Brain microvascular endothelial cell (primary cell): ENCODE results near the gene ZBTB22.

Source experiments
- DNase-seq: peaks from one replicate; pipeline ENCODE4 v3.0.0-alpha.2; 2020
- H3K27ac ChIP-seq: fragments of 250-450 bp; sonication (Bioruptor Pico); 2 replicates; pipeline ENCODE4 v1.5.1; 2020; ENCODE audit warnings: mild to moderate bottlenecking, moderate library complexity
- H3K27me3 ChIP-seq: fragments of 250-450 bp; sonication (Bioruptor Pico); replicated peaks from 2 replicates; pipeline ENCODE4 v1.5.1; 2020; ENCODE audit warnings: mild to moderate bottlenecking
- H3K36me3 ChIP-seq: fragments of 250-450 bp; sonication (Bioruptor Pico); replicated peaks from 2 replicates; pipeline ENCODE4 v1.5.1; 2020; ENCODE audit warnings: mild to moderate bottlenecking
- H3K4me3 ChIP-seq: 2 replicates; pipeline ENCODE4 v1.5.1; 2011; ENCODE audit warnings: low read depth, mild to moderate bottlenecking, control low read depth, low read length, moderate library complexity
- CTCF ChIP-seq: IDR thresholded peaks from 2 replicates; pipeline ENCODE4 v1.5.1; 2011; ENCODE audit warnings: low read depth, mild to moderate bottlenecking, moderate library complexity, low read length, control low read depth, inconsistent platforms; ENCODE audit errors: missing control alignments
- in situ Hi-C: cut with HindIII; loops from 2 replicates; pipeline ENCODE4 v1.10.0; 2017; ENCODE audit warnings: low sequenced_read_pairs, low pct_ligation_motif_present

The ZBTB22 gene

GRCh38 chr6:33297956-33298772 lies 19.4 kb downstream of the ZBTB22 start:
- in situ Hi-C loops, result no loop called here
- Histone ChIP-seq H3K27me3 (no peaks in the 10 kb centered on the region), H3K36me3 (peaks cover 36% of the 10 kb centered on the region), H3K27ac (peak overlapping the region; percentile 92), H3K4me3 (peak overlapping the region; percentile 88)
- no peak for TF ChIP-seq CTCF
- DNase-seq, result peak; percentile 85

GRCh38 chr6:33297406-33297955 lies 20.1 kb downstream of the ZBTB22 start:
- no peak for DNase-seq
- H3K4me3 ChIP-seq, result peak overlapping the region; percentile 88

GRCh38 chr6:33296797-33297405 lies 20.6 kb downstream of the ZBTB22 start:
- peak overlapping the region; percentile 88 for H3K4me3 ChIP-seq
- in situ Hi-C loops, result no loop called here
- no peak for DNase-seq
- no peak for TF ChIP-seq CTCF
- no peak overlapping the region for H3K27ac ChIP-seq
- H3K36me3 ChIP-seq, result peaks cover 35% of the 10 kb centered on the region
- H3K27me3 ChIP-seq, result no peaks in the 10 kb centered on the region

More at GRCh38 chr6:33297406-33297955, 20.1 kb downstream of the ZBTB22 start:
- peaks cover 33% of the 10 kb centered on the region for H3K36me3 ChIP-seq
- in situ Hi-C loops, result no loop called here
- no peaks in the 10 kb centered on the region for H3K27me3 ChIP-seq
- TF ChIP-seq CTCF, result no peak
- H3K27ac ChIP-seq, result peak overlapping the region; percentile 61

GRCh38 chr6:33295621-33296369 lies 21.7 kb downstream of the ZBTB22 start:
- Histone ChIP-seq H3K36me3 (peaks cover 38% of the 10 kb centered on the region), H3K4me3 (no peak overlapping the region), H3K27me3 (no peaks in the 10 kb centered on the region), H3K27ac (no peak overlapping the region)
- TF ChIP-seq CTCF, result no peak
- in situ Hi-C loops, result no loop called here
- no peak for DNase-seq

GRCh38 chr6:33294086-33294823 lies 23.3 kb downstream of the ZBTB22 start:
- Histone ChIP-seq H3K27ac (no peak overlapping the region), H3K36me3 (peaks cover 39% of the 10 kb centered on the region), H3K4me3 (no peak overlapping the region), H3K27me3 (no peaks in the 10 kb centered on the region)
- in situ Hi-C loops, result no loop called here
- no peak for DNase-seq
- no peak for TF ChIP-seq CTCF
